Measurements from ENCODE around the gene RPL27A.

DNA sequence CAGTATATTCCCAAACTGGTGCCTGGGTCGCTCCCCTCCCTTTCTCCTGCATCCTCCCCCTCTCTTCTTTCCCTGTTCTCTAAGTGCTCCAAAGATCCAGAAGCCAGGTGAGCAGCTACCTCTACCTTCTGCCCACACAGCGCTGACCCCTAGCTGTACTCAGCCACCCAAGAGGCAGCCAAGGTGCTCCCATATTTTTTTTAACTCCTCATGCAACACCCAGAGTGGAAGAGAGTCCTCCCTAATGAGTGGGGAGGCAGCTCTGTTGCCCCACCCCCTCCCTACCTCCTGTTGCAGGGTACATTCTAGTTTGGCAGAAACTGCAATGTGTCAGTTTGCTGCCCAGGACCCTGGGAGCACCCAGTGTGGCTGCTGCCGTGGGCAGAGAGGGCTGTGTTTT, 40.2 kb downstream of the RPL27A start:
- TF ChIP-seq, protein P1, sequence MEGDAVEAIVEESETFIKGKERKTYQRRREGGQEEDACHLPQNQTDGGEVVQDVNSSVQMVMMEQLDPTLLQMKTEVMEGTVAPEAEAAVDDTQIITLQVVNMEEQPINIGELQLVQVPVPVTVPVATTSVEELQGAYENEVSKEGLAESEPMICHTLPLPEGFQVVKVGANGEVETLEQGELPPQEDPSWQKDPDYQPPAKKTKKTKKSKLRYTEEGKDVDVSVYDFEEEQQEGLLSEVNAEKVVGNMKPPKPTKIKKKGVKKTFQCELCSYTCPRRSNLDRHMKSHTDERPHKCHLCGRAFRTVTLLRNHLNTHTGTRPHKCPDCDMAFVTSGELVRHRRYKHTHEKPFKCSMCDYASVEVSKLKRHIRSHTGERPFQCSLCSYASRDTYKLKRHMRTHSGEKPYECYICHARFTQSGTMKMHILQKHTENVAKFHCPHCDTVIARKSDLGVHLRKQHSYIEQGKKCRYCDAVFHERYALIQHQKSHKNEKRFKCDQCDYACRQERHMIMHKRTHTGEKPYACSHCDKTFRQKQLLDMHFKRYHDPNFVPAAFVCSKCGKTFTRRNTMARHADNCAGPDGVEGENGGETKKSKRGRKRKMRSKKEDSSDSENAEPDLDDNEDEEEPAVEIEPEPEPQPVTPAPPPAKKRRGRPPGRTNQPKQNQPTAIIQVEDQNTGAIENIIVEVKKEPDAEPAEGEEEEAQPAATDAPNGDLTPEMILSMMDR (conservative IDR thresholded peaks at IDR 0.05), result no peak
- no peak for TF ChIP-seq EZH2 (IDR thresholded peaks at IDR 0.05; ENCODE audit: low read depth)
